Measurements from ENCODE around the gene MAP3K9.

DNA sequence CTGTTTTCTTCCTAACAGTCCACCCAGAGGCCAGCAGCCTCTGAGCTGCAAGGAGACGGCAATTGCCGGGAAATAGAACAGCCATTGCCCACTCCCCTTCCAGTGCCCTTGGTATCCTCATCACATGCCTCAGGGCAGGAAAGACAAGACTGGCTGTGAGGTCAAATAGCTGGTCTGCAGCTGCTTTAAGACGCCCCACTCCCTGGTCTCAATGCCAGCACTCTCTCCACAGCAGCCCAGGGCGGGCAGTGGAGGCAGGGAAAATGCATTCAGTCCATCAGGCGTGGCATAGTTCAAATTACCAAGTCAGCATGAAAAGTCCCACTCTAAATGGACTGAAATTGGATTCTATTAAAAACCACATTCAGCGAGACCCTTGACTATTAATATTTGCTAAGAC lies 132.0 kb downstream of the MAP3K9 start:
- TF ChIP-seq CTCF (IDR thresholded peaks at IDR 0.05), result no peak
- no peak for TF ChIP-seq POLR2A (IDR thresholded peaks at IDR 0.05)
- TF ChIP-seq POLR2AphosphoS5 (IDR thresholded peaks at IDR 0.05), result no peak
